ENCODE measurements around the gene CCNY.

DNA sequence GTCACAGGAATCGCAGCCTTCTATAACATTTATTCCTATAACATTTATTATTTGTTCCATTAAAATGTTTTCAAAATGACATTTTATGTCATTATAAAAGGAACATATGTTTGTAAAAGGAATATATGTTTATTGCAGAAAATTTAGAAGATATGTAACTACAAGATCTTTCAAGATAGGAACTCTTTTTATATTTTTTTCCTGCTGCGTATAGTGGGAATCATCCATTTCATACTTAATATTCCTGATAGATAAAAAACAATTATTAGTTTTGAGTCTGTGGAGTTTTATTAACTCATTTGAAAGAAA lies 55.6 kb downstream of the CCNY start:
- TF ChIP-seq, protein P1, sequence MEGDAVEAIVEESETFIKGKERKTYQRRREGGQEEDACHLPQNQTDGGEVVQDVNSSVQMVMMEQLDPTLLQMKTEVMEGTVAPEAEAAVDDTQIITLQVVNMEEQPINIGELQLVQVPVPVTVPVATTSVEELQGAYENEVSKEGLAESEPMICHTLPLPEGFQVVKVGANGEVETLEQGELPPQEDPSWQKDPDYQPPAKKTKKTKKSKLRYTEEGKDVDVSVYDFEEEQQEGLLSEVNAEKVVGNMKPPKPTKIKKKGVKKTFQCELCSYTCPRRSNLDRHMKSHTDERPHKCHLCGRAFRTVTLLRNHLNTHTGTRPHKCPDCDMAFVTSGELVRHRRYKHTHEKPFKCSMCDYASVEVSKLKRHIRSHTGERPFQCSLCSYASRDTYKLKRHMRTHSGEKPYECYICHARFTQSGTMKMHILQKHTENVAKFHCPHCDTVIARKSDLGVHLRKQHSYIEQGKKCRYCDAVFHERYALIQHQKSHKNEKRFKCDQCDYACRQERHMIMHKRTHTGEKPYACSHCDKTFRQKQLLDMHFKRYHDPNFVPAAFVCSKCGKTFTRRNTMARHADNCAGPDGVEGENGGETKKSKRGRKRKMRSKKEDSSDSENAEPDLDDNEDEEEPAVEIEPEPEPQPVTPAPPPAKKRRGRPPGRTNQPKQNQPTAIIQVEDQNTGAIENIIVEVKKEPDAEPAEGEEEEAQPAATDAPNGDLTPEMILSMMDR (IDR thresholded peaks at IDR 0.05; ENCODE audit: low read length), result no peak
- TF ChIP-seq EZH2 (optimal IDR thresholded peaks at IDR 0.05; ENCODE audit: low read depth, low read length), result no peak

Measured in MM.1S (cell line).